ENCODE data around the gene YIPF1. TPM values are rescaled to one million over a fixed set of nuclear protein-coding genes. Genes with fewer than 3 reads are reported as not detected.

YIPF1 gene
- total and polyA plus RNA-seq, 11 donors, result 8.7 to 29.5 (median 14.4) TPM

DNA sequence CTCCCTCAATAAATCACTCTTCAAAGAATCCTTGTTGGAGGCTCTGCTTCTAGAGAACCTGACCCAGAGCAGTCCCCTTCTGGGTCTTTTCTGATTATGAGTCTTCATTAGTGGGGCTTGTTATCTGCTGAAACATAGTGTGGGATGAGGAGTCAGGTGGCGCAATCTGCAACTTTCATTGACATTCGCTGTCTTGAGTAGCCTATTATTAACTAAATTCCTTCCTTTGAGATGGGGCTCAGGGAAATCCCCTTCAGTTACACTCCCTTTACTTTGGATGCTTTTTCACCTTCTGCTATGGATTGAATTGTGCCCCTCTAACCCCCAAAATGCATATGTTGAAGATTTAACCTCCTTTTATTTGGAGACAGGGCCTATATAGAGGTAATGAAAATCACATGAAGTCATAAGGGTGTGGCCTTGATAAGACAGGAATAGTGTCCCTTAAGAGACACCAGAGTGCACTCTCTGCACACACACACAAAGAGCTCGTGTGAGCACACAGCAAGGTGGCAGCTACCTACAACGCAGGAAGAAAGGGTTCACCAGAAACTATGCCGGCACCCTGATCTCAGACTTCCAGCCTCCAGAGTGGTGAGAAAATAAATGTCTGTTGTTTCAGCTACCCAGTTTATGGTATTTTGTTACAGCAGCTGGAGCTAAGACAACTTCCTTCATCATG, 23.9 kb upstream of the YIPF1 start:
- ATAC-seq (no peak), DNase-seq (no peak)
- H3K36me3 ChIP-seq, result peaks cover 0 to 41% (median 6%) of the 10 kb centered on the region in 9 donors
- H3K4me1 ChIP-seq, result no peaks in the 10 kb centered on the region
- WGBS, 4 donors, result 76 to 80% (median 80%) methylated on average over 5 of the region's 5 CpGs
- no peak overlapping the region for H3K4me3 ChIP-seq
- TF ChIP-seq CTCF (IDR thresholded peaks at IDR 0.05) (no peak), POLR2A (IDR thresholded peaks at IDR 0.05) (no peak)
- H3K9me3 ChIP-seq, result no peaks in the 10 kb centered on the region
- no peak overlapping the region for H3K27ac ChIP-seq
- H3K27me3 ChIP-seq, result no peaks in the 10 kb centered on the region
- intact Hi-C loops (cut with DNase I), result no loop called here

GRCh38 chr1:53911442-53911841, 21.8 kb upstream of the YIPF1 start:
- 94 to 98% (median 97%) methylated on average over 4 of the region's 4 CpGs for WGBS, 4 donors
- Histone ChIP-seq H3K9me3 (no peaks in the 10 kb centered on the region), H3K27me3 (no peaks in the 10 kb centered on the region), H3K4me3 (no peak overlapping the region), H3K36me3 (peaks cover 0 to 32% (median 3%) of the 10 kb centered on the region in 9 donors), H3K27ac (no peak overlapping the region), H3K4me1 (peaks cover 0 to under 1% (median 0%) of the 10 kb centered on the region in 12 donors)
- TF ChIP-seq POLR2A (IDR thresholded peaks at IDR 0.05) (no peak), CTCF (IDR thresholded peaks at IDR 0.05) (no peak)
- ATAC-seq, result no peak
- DNase-seq, result no peak
- intact Hi-C loops (cut with DNase I), result no loop called here

- Histone ChIP-seq H3K4me1 (peaks cover 0 to 6% (median 0%) of the 10 kb centered on the region in 12 donors), H3K9me3 (no peaks in the 10 kb centered on the region), H3K27ac (no peak overlapping the region), H3K4me3 (no peak overlapping the region), H3K36me3 (peaks cover 0 to 19% (median 0%) of the 10 kb centered on the region in 9 donors), H3K27me3 (no peaks in the 10 kb centered on the region)
- DNase-seq (no peak), ATAC-seq (no peak)
- intact Hi-C loops (cut with DNase I), result no loop called here
- TF ChIP-seq CTCF (IDR thresholded peaks at IDR 0.05) (no peak), POLR2A (IDR thresholded peaks at IDR 0.05) (no peak)
- 85 to 92% (median 88%) methylated on average over 3 of the region's 3 CpGs for WGBS, 4 donors
These were observed 20.3 kb upstream of the YIPF1 start for GRCh38 chr1:53909946-53910345.

GRCh38 chr1:53906121-53906520, 16.5 kb upstream of the YIPF1 start:
- Histone ChIP-seq H3K4me3 (no peak overlapping the region), H3K27ac (no peak overlapping the region), H3K27me3 (no peaks in the 10 kb centered on the region), H3K9me3 (no peaks in the 10 kb centered on the region), H3K4me1 (peaks cover 0 to 6% (median 0%) of the 10 kb centered on the region in 12 donors), H3K36me3 (no peaks in the 10 kb centered on the region)
- DNase-seq (no peak), ATAC-seq (no peak)
- TF ChIP-seq POLR2A (IDR thresholded peaks at IDR 0.05) (no peak), CTCF (IDR thresholded peaks at IDR 0.05) (no peak)
- WGBS, 4 donors, result 91 to 98% (median 92%) methylated on average over 3 to 4 of the region's 4 CpGs
- intact Hi-C loops (cut with DNase I), result no loop called here

Data from heart left ventricle (tissue), 16 donors.